H1 (cell line): Measurements from ENCODE around the gene MYOM3. TPM values are rescaled to one million over a fixed set of nuclear protein-coding genes. Genes with fewer than 3 reads are reported as not detected.

Experiments used
- CTCF ChIA-PET: fragments of 300-600 bp; sonication (Branson Sonifier 250); formaldehyde crosslinking; loops from one replicate; lab custom pipeline; 2021; ENCODE audit not compliant: partially characterized antibody; lab: Charles Lee
- POLR2A ChIA-PET: fragments of 300-600 bp; sonication (Branson Sonifier 250); formaldehyde crosslinking; loops from one replicate; lab custom pipeline; 2021; ENCODE audit warnings: inconsistent platforms; ENCODE audit not compliant: partially characterized antibody; lab: Charles Lee
- DNase-seq, 2 experiments: peaks; one replicate each; pipeline versions ENCODE4 v3.0.0 to v3.0.0-alpha.2; 2010 to 2022; ENCODE audit warnings: low spot score in 2 of 2, low read depth in 1 of 2, mixed read lengths in 1 of 2
- FAIRE-seq: peaks from 2 replicates; lab custom pipeline; 2011; peaks lifted over from hg19 to GRCh38; lab: Jason Lieb, UNC
- H2AFZ ChIP-seq: 2 replicates; pipeline ENCODE4 v1.8.1; 2012; ENCODE audit warnings: low read length, inconsistent platforms
- H2AK5ac ChIP-seq: 2 replicates; pipeline ENCODE4 v1.6.1; 2013; ENCODE audit warnings: low read depth, low read length
- H2BK120ac ChIP-seq: replicated peaks from 2 replicates; pipeline ENCODE3; 2013; ENCODE audit warnings: low read depth, low read length, inconsistent platforms
- H2BK12ac ChIP-seq: 2 replicates; pipeline ENCODE4 v1.6.1; 2013; ENCODE audit warnings: low read depth, low read length
- H2BK15ac ChIP-seq: 2 replicates; pipeline ENCODE4 v1.6.1; 2013; ENCODE audit warnings: low read length
- H2BK20ac ChIP-seq: 2 replicates; pipeline ENCODE4 v1.6.1; 2013; ENCODE audit warnings: low read length
- H2BK5ac ChIP-seq: 2 replicates; pipeline ENCODE4 v1.6.1; 2013; ENCODE audit warnings: low read depth, low read length
- H3K14ac ChIP-seq: 2 replicates; pipeline ENCODE4 v1.6.1; 2013; ENCODE audit warnings: inconsistent platforms; ENCODE audit not compliant: insufficient read length
- H3K18ac ChIP-seq: 2 replicates; pipeline ENCODE4 v1.6.1; 2013; ENCODE audit warnings: low read length; ENCODE audit errors: extremely low read depth
- H3K23ac ChIP-seq: 2 replicates; pipeline ENCODE4 v1.6.1; 2013; ENCODE audit warnings: inconsistent platforms; ENCODE audit not compliant: insufficient read length
- H3K23me2 ChIP-seq: 2 replicates; pipeline ENCODE4 v1.6.1; 2013; ENCODE audit warnings: low read depth, low read length
- H3K27ac ChIP-seq: 2 replicates; pipeline ENCODE4 v1.6.1; 2011; ENCODE audit warnings: low read depth, low read length, inconsistent platforms
- H3K27me3 ChIP-seq, 4 experiments: replicated peaks in 1 of 4; 1 replicate in 1 of 4; 2 replicates in 3 of 4; pipeline versions ENCODE4 v1.6.1 to v1.8.1; 2011 to 2013; ENCODE audit warnings: low read length in 3 of 4, mild to moderate bottlenecking in 3 of 4, inconsistent platforms in 2 of 4, mixed read lengths in 2 of 4, moderate library complexity in 1 of 4; ENCODE audit not compliant: control insufficient read depth in 3 of 4, insufficient read depth in 3 of 4; ENCODE audit errors: extremely low read depth in 1 of 4
- H3K36me3 ChIP-seq, 4 experiments: 2 replicates each; pipeline versions ENCODE4 v1.6.1 to v1.8.1; 2011 to 2013; ENCODE audit warnings: mild to moderate bottlenecking in 4 of 4, low read length in 3 of 4, moderate library complexity in 2 of 4, control low read depth in 1 of 4, inconsistent platforms in 1 of 4; ENCODE audit not compliant: insufficient read depth in 4 of 4, control insufficient read depth in 2 of 4
- H3K4ac ChIP-seq: replicated peaks from 2 replicates; pipeline ENCODE3; 2013; ENCODE audit warnings: low read length, low read depth, mixed read lengths, inconsistent platforms; ENCODE audit not compliant: insufficient read length
- H3K4me1 ChIP-seq, 4 experiments: replicated peaks in 1 of 4; 1 replicate in 1 of 4; 2 replicates in 3 of 4; pipeline versions ENCODE4 v1.6.1 to v1.8.1; 2011 to 2013; ENCODE audit warnings: low read length in 3 of 4, inconsistent platforms in 2 of 4, mixed read lengths in 1 of 4; ENCODE audit not compliant: insufficient read depth in 4 of 4, control insufficient read depth in 3 of 4
- H3K4me2 ChIP-seq, 2 experiments: 2 replicates each; pipeline versions ENCODE4 v1.6.1 to v1.8.1; 2011 to 2013; ENCODE audit warnings: low read depth in 2 of 2, low read length in 2 of 2, control low read depth in 1 of 2, inconsistent platforms in 1 of 2, mild to moderate bottlenecking in 1 of 2; ENCODE audit not compliant: insufficient read depth in 1 of 2
- H3K4me3 ChIP-seq, 4 experiments: fragments of 200-600, 300-600 bp in 1 of 4; sonication (generic), shearing (Covaris generic), sonication (Bioruptor Twin) in 1 of 4; 2 replicates each; pipeline versions ENCODE4 v1.5.1 to v1.8.1; 2011 to 2016; ENCODE audit warnings: low read length in 4 of 4, low read depth in 3 of 4, control low read depth in 2 of 4, inconsistent platforms in 2 of 4, mild to moderate bottlenecking in 2 of 4, mixed read lengths in 1 of 4, moderate library complexity in 1 of 4; ENCODE audit not compliant: insufficient read depth in 2 of 4; ENCODE audit errors: extremely low read depth in 1 of 4
- H3K56ac ChIP-seq: replicated peaks from 2 replicates; pipeline ENCODE3; 2013; ENCODE audit warnings: low read depth, mild to moderate bottlenecking, mixed read lengths, low read length, inconsistent platforms; ENCODE audit not compliant: insufficient read length
- H3K79me1 ChIP-seq: 2 replicates; pipeline ENCODE4 v1.6.1; 2013; ENCODE audit warnings: low read depth, low read length, control low read depth
- H3K79me2 ChIP-seq, 2 experiments: 2 replicates each; pipeline versions ENCODE4 v1.6.1 to v1.8.1; 2012 to 2013; ENCODE audit warnings: low read length in 2 of 2, mild to moderate bottlenecking in 2 of 2, inconsistent platforms in 1 of 2; ENCODE audit not compliant: insufficient read depth in 2 of 2, control insufficient read depth in 1 of 2
- H3K9ac ChIP-seq, 4 experiments: replicated peaks in 1 of 4; 1 replicate in 1 of 4; 2 replicates in 3 of 4; pipeline versions ENCODE4 v1.6.1 to v1.8.1; 2011 to 2013; ENCODE audit warnings: low read depth in 3 of 4, low read length in 3 of 4, control low read depth in 2 of 4, mild to moderate bottlenecking in 2 of 4, moderate library complexity in 2 of 4, inconsistent platforms in 1 of 4; ENCODE audit errors: extremely low read depth in 1 of 4
- H3K9me3 ChIP-seq, 2 experiments: 2 replicates each; pipeline versions ENCODE4 v1.6.1 to v1.8.1; 2012 to 2013; ENCODE audit warnings: mild to moderate bottlenecking in 2 of 2, moderate library complexity in 2 of 2, control low read depth in 1 of 2, inconsistent platforms in 1 of 2, low read depth in 1 of 2, low read length in 1 of 2, mixed read lengths in 1 of 2; ENCODE audit not compliant: insufficient read depth in 2 of 2
- H4K20me1 ChIP-seq, 2 experiments: replicated peaks in 1 of 2; 2 replicates each; pipeline versions ENCODE3 to v1.8.1; 2011 to 2013; ENCODE audit warnings: inconsistent platforms in 2 of 2, low read length in 2 of 2, mild to moderate bottlenecking in 1 of 2; ENCODE audit not compliant: insufficient read depth in 2 of 2, control insufficient read depth in 1 of 2
- H4K5ac ChIP-seq: 2 replicates; pipeline ENCODE4 v1.6.1; 2013; ENCODE audit warnings: low read length, low read depth, mixed read lengths, inconsistent platforms; ENCODE audit not compliant: insufficient read length
- H4K8ac ChIP-seq: 2 replicates; pipeline ENCODE4 v1.8.0; 2013; ENCODE audit warnings: mild to moderate bottlenecking, moderate library complexity, low read length, inconsistent platforms; ENCODE audit not compliant: insufficient read depth; ENCODE audit errors: extremely low read depth
- H4K91ac ChIP-seq: replicated peaks from 2 replicates; pipeline ENCODE3; 2013; ENCODE audit warnings: low read length, mixed read lengths, inconsistent platforms; ENCODE audit not compliant: insufficient read length
- ATF2 ChIP-seq: IDR thresholded peaks from 2 replicates; pipeline ENCODE4 v1.6.1; 2012; ENCODE audit warnings: low read length, inconsistent platforms
- BACH1 ChIP-seq: IDR thresholded peaks from 2 replicates; pipeline ENCODE4 v1.6.1; 2012; ENCODE audit warnings: low read length, improper control_type of control experiment
- E2F6 ChIP-seq: IDR thresholded peaks from 2 replicates; pipeline ENCODE4 v1.6.1; 2012; ENCODE audit warnings: inconsistent platforms
- JUN ChIP-seq: IDR thresholded peaks from 2 replicates; pipeline ENCODE4 v1.6.1; 2011; ENCODE audit warnings: low read depth, mild to moderate bottlenecking, improper control_type of control experiment, low read length
- JUND ChIP-seq: IDR thresholded peaks from 2 replicates; pipeline ENCODE4 v1.6.1; 2011; ENCODE audit warnings: mild to moderate bottlenecking, improper control_type of control experiment, low read length
- SAP30 ChIP-seq: fragments of 300-600 bp; sonication (generic); IDR thresholded peaks from 2 replicates; pipeline ENCODE4 v1.7.1; 2012; ENCODE audit warnings: low read length, moderate library complexity, mild to moderate bottlenecking, inconsistent platforms; ENCODE audit not compliant: insufficient read depth, insufficient replicate concordance
- SIX5 ChIP-seq: IDR thresholded peaks from 2 replicates; pipeline ENCODE4 v1.6.1; 2011; ENCODE audit warnings: mild to moderate bottlenecking, low read depth, low read length
- TAF7 ChIP-seq: optimal IDR thresholded peaks from 2 replicates; pipeline ENCODE3; 2011; ENCODE audit warnings: low read depth, mild to moderate bottlenecking, inconsistent platforms, low read length, moderate library complexity, borderline replicate concordance
- TEAD4 ChIP-seq: IDR thresholded peaks from 2 replicates; pipeline ENCODE4 v1.6.1; 2012; ENCODE audit warnings: low read depth, low read length, inconsistent platforms, mixed read lengths
- WGBS, 2 experiments: shearing (Covaris generic) in 1 of 2; methylation state at CpG; one replicate each; pipeline versions ENCODE4 v1.1.6 to v1.1.7; 2013 to 2015; ENCODE audit warnings: low lambda C conversion rate in 2 of 2, mixed read lengths in 2 of 2, inconsistent platforms in 1 of 2, low coverage in 1 of 2, missing lambda C conversion rate in 1 of 2; ENCODE audit not compliant: insufficient replicate concordance in 2 of 2, insufficient coverage in 1 of 2, insufficient read length in 1 of 2; ENCODE audit errors: extremely low coverage in 1 of 2, missing lambda C conversion rate in 1 of 2; 5-methylcytosine and 5-hydroxymethylcytosine counted together
- polyA plus RNA-seq, 7 experiments: library from polyadenylated mRNA; depleted of rRNA in 3 of 7; stranded (reverse) in 5 of 7; unstranded in 2 of 7; fragments of >200 nt in 5 of 7; fragments of 200-250 nt in 2 of 7; gene quantifications; 1 replicate in 5 of 7; 2 replicates in 1 of 7; 4 replicates in 1 of 7; pipeline versions ENCODE4 v1.2.1 to v1.2.3, GENCODE V29; 2011 to 2013; ENCODE audit warnings: missing spikeins in 2 of 7, mixed read lengths in 2 of 7
- total RNA-seq: library from RNA; stranded (reverse); fragmentation: NEBNext Ultra II Directional; extraction: Animal tissue kit (Norgen Biotek cat#: 25700); gene quantifications from 2 replicates; pipeline ENCODE4 v1.2.1, GENCODE V29; 2021

MYOM3 gene
- total and polyA plus RNA-seq, 2 of the 8 experiments (the other 6 are each of a cell fraction or from before 2014, with no cell fraction given): 0.08 to 0.09 TPM

GRCh38 chr1:24140741-24141181 is 28.8 kb upstream of the MYOM3 start:
- no peak overlapping the region for H3K23ac ChIP-seq
- no peak overlapping the region for H3K4ac ChIP-seq
- no peak overlapping the region for H2BK20ac ChIP-seq
- no peak overlapping the region for H2AK5ac ChIP-seq
- no peak overlapping the region for H2AFZ ChIP-seq
- no peak overlapping the region for H3K9ac ChIP-seq
- no peaks in the 10 kb centered on the region for H3K27me3 ChIP-seq
- H3K18ac ChIP-seq: no peak overlapping the region
- no peaks in the 10 kb centered on the region; the same call in 1 of the 2 replicates for H3K79me1 ChIP-seq
- H3K4me1 ChIP-seq: peaks cover 0 to 2% (median 0%) of the 10 kb centered on the region in 4 experiments; a peak in 1 of 7 replicates
- H3K36me3 ChIP-seq: no peaks in the 10 kb centered on the region
- H2BK12ac ChIP-seq: no peak overlapping the region
- H4K20me1 ChIP-seq: no peaks in the 10 kb centered on the region
- no peak overlapping the region for H2BK120ac ChIP-seq
- H4K91ac ChIP-seq: no peak overlapping the region
- no peak overlapping the region for H4K5ac ChIP-seq
- ChIA-PET CTCF (interaction anchor here (1.1 to 2.3 kb wide), 3 partner anchors 9 to 24 kb away, joined by 3 to 18 read pairs (median 5); no protein-coding TSS in a partner anchor), POLR2A (interaction anchor here (1.0 to 2.9 kb wide), 2 partner anchors 9 to 12 kb away, joined by 5 to 16 read pairs; no protein-coding TSS in a partner anchor)
- H3K23me2 ChIP-seq: peaks cover 1% of the 10 kb centered on the region; the same call in 1 of the 2 replicates
- TF ChIP-seq JUN (no peak), SAP30 (no peak), TEAD4 (no peak), TAF7 (no peak), JUND (no peak), E2F6 (no peak), BACH1 (no peak), SIX5 (no peak), ATF2 (no peak)
- no peak overlapping the region for H3K27ac ChIP-seq
- no peak overlapping the region for H2BK5ac ChIP-seq
- no peaks in the 10 kb centered on the region for H3K79me2 ChIP-seq
- H2BK15ac ChIP-seq: no peak overlapping the region
- H3K4me2 ChIP-seq: no peak overlapping the region
- FAIRE-seq (no peak), DNase-seq (no peak)
- H3K56ac ChIP-seq: no peak overlapping the region
- H3K4me3 ChIP-seq: no peak overlapping the region
- no peaks in the 10 kb centered on the region for H3K9me3 ChIP-seq
- no peak overlapping the region for H3K14ac ChIP-seq
- 81% methylated on average over 16 of the region's 17 CpGs; no CpG with 5 or more reads in 1 of the 2 experiments for WGBS, 2 experiments
- no peak overlapping the region for H4K8ac ChIP-seq
